Endothelial cell (in vitro differentiated cells): ENCODE results near the gene U2AF1L4. TPM values are rescaled to one million over a fixed set of nuclear protein-coding genes. Genes with fewer than 3 reads are reported as not detected.

ENCODE experiments used
- DNase-seq: peaks from one replicate; pipeline ENCODE4 v3.0.0; 2021; ENCODE audit warnings: low spot score
- H3K27ac Mint-ChIP-seq: one replicate; pipeline ENCODE4 v1.8.0; 2021; ENCODE audit warnings: mixed read lengths, inconsistent platforms; ENCODE audit not compliant: unreplicated experiment
- H3K27me3 Mint-ChIP-seq: one replicate; pipeline ENCODE4 v1.8.0; 2021; ENCODE audit warnings: mild to moderate bottlenecking, moderate library complexity, mixed read lengths, inconsistent platforms; ENCODE audit not compliant: unreplicated experiment
- H3K36me3 Mint-ChIP-seq: one replicate; pipeline ENCODE4 v1.8.0; 2021; ENCODE audit warnings: mild to moderate bottlenecking, low read depth, mixed read lengths, inconsistent platforms; ENCODE audit not compliant: unreplicated experiment
- H3K4me1 Mint-ChIP-seq: one replicate; pipeline ENCODE4 v1.8.0; 2021; ENCODE audit warnings: mild to moderate bottlenecking, mixed read lengths, inconsistent platforms; ENCODE audit not compliant: unreplicated experiment
- H3K4me3 Mint-ChIP-seq: one replicate; pipeline ENCODE4 v1.8.0; 2021; ENCODE audit warnings: mild to moderate bottlenecking, mixed read lengths, inconsistent platforms; ENCODE audit not compliant: unreplicated experiment
- H3K9me3 Mint-ChIP-seq: one replicate; pipeline ENCODE4 v1.8.0; 2021; ENCODE audit warnings: mixed read lengths, inconsistent platforms; ENCODE audit not compliant: unreplicated experiment
- total RNA-seq: library from RNA; stranded (reverse); fragmentation: NEBNext Ultra II Directional; extraction: Animal tissue kit (Norgen Biotek cat#: 25700); gene quantifications from one replicate; pipeline ENCODE4 v1.2.1, GENCODE V29; 2021; ENCODE audit not compliant: unreplicated experiment
- TF ChIP-seq, protein P1 (sequence below): fragments of 200-600 bp; sonication (generic); IDR thresholded peaks from one replicate; pipeline ENCODE4 v1.5.0; 2021; ENCODE audit warnings: antibody characterized with exemption; ENCODE audit not compliant: unreplicated experiment

U2AF1L4 gene
- total RNA-seq, 1 donor from 2014 or later = 12.0 TPM

- TF ChIP-seq, protein P1, sequence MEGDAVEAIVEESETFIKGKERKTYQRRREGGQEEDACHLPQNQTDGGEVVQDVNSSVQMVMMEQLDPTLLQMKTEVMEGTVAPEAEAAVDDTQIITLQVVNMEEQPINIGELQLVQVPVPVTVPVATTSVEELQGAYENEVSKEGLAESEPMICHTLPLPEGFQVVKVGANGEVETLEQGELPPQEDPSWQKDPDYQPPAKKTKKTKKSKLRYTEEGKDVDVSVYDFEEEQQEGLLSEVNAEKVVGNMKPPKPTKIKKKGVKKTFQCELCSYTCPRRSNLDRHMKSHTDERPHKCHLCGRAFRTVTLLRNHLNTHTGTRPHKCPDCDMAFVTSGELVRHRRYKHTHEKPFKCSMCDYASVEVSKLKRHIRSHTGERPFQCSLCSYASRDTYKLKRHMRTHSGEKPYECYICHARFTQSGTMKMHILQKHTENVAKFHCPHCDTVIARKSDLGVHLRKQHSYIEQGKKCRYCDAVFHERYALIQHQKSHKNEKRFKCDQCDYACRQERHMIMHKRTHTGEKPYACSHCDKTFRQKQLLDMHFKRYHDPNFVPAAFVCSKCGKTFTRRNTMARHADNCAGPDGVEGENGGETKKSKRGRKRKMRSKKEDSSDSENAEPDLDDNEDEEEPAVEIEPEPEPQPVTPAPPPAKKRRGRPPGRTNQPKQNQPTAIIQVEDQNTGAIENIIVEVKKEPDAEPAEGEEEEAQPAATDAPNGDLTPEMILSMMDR = peak; percentile 77
- Mint-ChIP-seq H3K36me3 (no peaks in the 10 kb centered on the region), H3K9me3 (no peaks in the 10 kb centered on the region)
Measured at GRCh38 chr19:35693835-35694599, 51.2 kb downstream of the U2AF1L4 start.

DNA sequence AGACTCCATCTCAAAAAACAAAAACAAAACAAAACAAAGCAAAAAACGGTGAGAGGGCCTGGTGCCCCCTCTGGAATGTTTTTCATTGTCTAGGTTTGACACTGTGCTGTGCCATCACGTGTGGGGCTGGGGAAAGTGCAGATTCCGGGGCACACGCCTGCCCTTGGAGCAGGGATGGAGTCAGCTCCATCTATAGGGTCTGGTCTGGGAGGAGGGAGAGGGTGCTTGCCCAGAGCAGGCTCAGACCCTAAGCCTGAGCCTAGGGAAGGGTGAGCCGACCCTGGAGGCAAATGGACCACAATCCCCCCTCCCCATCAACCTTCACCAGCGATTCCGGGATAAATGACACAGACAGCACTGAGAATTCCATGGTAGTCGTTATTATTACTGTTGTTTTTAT, 51.8 kb downstream of the U2AF1L4 start:
- Mint-ChIP-seq H3K27ac (no peak overlapping the region), H3K36me3 (no peaks in the 10 kb centered on the region), H3K9me3 (no peaks in the 10 kb centered on the region), H3K4me1 (no peaks in the 10 kb centered on the region), H3K27me3 (peaks cover 2% of the 10 kb centered on the region), H3K4me3 (no peak overlapping the region)
- TF ChIP-seq, protein P1 = no peak
- no peak for DNase-seq

More at GRCh38 chr19:35693835-35694599, 51.2 kb downstream of the U2AF1L4 start:
- no peak overlapping the region for H3K4me3 Mint-ChIP-seq
- H3K4me1 Mint-ChIP-seq = no peaks in the 10 kb centered on the region
- peak; percentile 86 for DNase-seq
- H3K27ac Mint-ChIP-seq = no peak overlapping the region
- H3K27me3 Mint-ChIP-seq = peaks cover 1% of the 10 kb centered on the region

Other genes with a start within 250 kb of the U2AF1L4 start
- 56.9 TPM for gene DMKN, start 231.8 kb downstream of the U2AF1L4 start, total RNA-seq
- gene SBSN, start 217.1 kb downstream of the U2AF1L4 start, total RNA-seq = 0.18 TPM
- not detected for gene GAPDHS, start 212.0 kb downstream of the U2AF1L4 start, total RNA-seq
- 62.0 TPM for gene TMEM147, start 199.8 kb downstream of the U2AF1L4 start, total RNA-seq
- gene ATP4A, start 181.8 kb downstream of the U2AF1L4 start, total RNA-seq = not detected
- not detected for gene PMIS2, start 159.2 kb downstream of the U2AF1L4 start, total RNA-seq
- gene HAUS5, start 132.7 kb downstream of the U2AF1L4 start, total RNA-seq = 30.2 TPM
- gene RBM42, start 116.4 kb downstream of the U2AF1L4 start, total RNA-seq = 116 TPM
- 1,894 TPM for gene ETV2, start 103.7 kb downstream of the U2AF1L4 start, total RNA-seq
- 428 TPM for gene COX6B1, start 97.1 kb downstream of the U2AF1L4 start, total RNA-seq
- gene UPK1A, start 78.9 kb downstream of the U2AF1L4 start, total RNA-seq = not detected
- gene ZBTB32, start 40.9 kb downstream of the U2AF1L4 start, total RNA-seq = not detected
- 51.7 TPM for gene KMT2B, start 27.4 kb downstream of the U2AF1L4 start, total RNA-seq
- 3.2 TPM for gene IGFLR1, start 3.0 kb downstream of the U2AF1L4 start, total RNA-seq
- gene PSENEN, start 233 bp upstream of the U2AF1L4 start, total RNA-seq = 99.0 TPM
- gene LIN37, start 3.2 kb upstream of the U2AF1L4 start, total RNA-seq = 9.0 TPM
- not detected for gene HSPB6, start 11.6 kb upstream of the U2AF1L4 start, total RNA-seq
- gene PROSER3, start 12.8 kb upstream of the U2AF1L4 start, total RNA-seq = 15.0 TPM
- 8.5 TPM for gene ARHGAP33, start 30.1 kb upstream of the U2AF1L4 start, total RNA-seq
- not detected for gene PRODH2, start 67.4 kb upstream of the U2AF1L4 start, total RNA-seq
- not detected for gene NPHS1, start 107.1 kb upstream of the U2AF1L4 start, total RNA-seq
- gene KIRREL2, start 111.5 kb upstream of the U2AF1L4 start, total RNA-seq = 1.8 TPM
- gene APLP1, start 123.2 kb upstream of the U2AF1L4 start, total RNA-seq = 11.5 TPM
- 13.0 TPM for gene NFKBID, start 155.1 kb upstream of the U2AF1L4 start, total RNA-seq
- gene HCST, start 157.1 kb upstream of the U2AF1L4 start, total RNA-seq = 0.95 TPM
- gene TYROBP, start 162.9 kb upstream of the U2AF1L4 start, total RNA-seq = not detected
- gene LRFN3, start 191.0 kb upstream of the U2AF1L4 start, total RNA-seq = 53.4 TPM
- 14.3 TPM for gene SDHAF1, start 249.8 kb upstream of the U2AF1L4 start, total RNA-seq